ENCODE data around the gene RTN4RL2.

Gene RTN4RL2

GRCh38 chr11:57422669-57423068 lies 37.7 kb upstream of the RTN4RL2 start:
- no peaks in the 10 kb centered on the region for H4K20me1 ChIP-seq (ENCODE audit: insufficient read depth)
- H2AFZ ChIP-seq (ENCODE audit: low read depth), result no peak overlapping the region
- H3K36me3 ChIP-seq (ENCODE audit: insufficient read depth), result no peaks in the 10 kb centered on the region
- H3K27me3 ChIP-seq (ENCODE audit: insufficient read depth, low read depth), result no peaks in the 10 kb centered on the region
- no peak overlapping the region for H3K4me3 ChIP-seq (IDR thresholded peaks at IDR 0.05; ENCODE audit: insufficient read depth, low read depth, low read length)
- H3K4me2 ChIP-seq, result no peak overlapping the region
- no peak overlapping the region for H3K9ac ChIP-seq
- no peak overlapping the region for H3K27ac ChIP-seq
- H3K4me1 ChIP-seq (ENCODE audit: low read depth, poor library complexity, severe bottlenecking), result no peaks in the 10 kb centered on the region
- no peak for TF ChIP-seq CTCF (conservative IDR thresholded peaks at IDR 0.05; ENCODE audit: low read depth, low read length)
- H3K79me2 ChIP-seq (ENCODE audit: insufficient read depth, low read depth), result no peaks in the 10 kb centered on the region

GRCh38 chr11:57424137-57424791 lies 36.1 kb upstream of the RTN4RL2 start:
- Histone ChIP-seq H3K27ac (no peak overlapping the region), H4K20me1 (ENCODE audit: insufficient read depth) (no peaks in the 10 kb centered on the region), H3K4me3 (IDR thresholded peaks at IDR 0.05; ENCODE audit: insufficient read depth, low read depth, low read length) (no peak overlapping the region), H3K9ac (no peak overlapping the region), H2AFZ (ENCODE audit: low read depth) (no peak overlapping the region), H3K79me2 (ENCODE audit: insufficient read depth, low read depth) (no peaks in the 10 kb centered on the region), H3K4me1 (ENCODE audit: low read depth, poor library complexity, severe bottlenecking) (no peaks in the 10 kb centered on the region), H3K36me3 (ENCODE audit: insufficient read depth) (no peaks in the 10 kb centered on the region), H3K27me3 (ENCODE audit: insufficient read depth, low read depth) (no peaks in the 10 kb centered on the region), H3K4me2 (no peak overlapping the region)
- TF ChIP-seq CTCF (conservative IDR thresholded peaks at IDR 0.05; ENCODE audit: low read depth, low read length), result no peak

GRCh38 chr11:57424792-57425564 lies 35.4 kb upstream of the RTN4RL2 start:
- no peaks in the 10 kb centered on the region for H3K27me3 ChIP-seq (ENCODE audit: insufficient read depth, low read depth)
- no peak for TF ChIP-seq CTCF (conservative IDR thresholded peaks at IDR 0.05; ENCODE audit: low read depth, low read length)
- H3K4me2 ChIP-seq, result no peak overlapping the region
- no peaks in the 10 kb centered on the region for H3K79me2 ChIP-seq (ENCODE audit: insufficient read depth, low read depth)
- no peaks in the 10 kb centered on the region for H4K20me1 ChIP-seq (ENCODE audit: insufficient read depth)
- no peak overlapping the region for H2AFZ ChIP-seq (ENCODE audit: low read depth)
- H3K4me3 ChIP-seq (IDR thresholded peaks at IDR 0.05; ENCODE audit: insufficient read depth, low read depth, low read length), result no peak overlapping the region
- no peaks in the 10 kb centered on the region for H3K4me1 ChIP-seq (ENCODE audit: low read depth, poor library complexity, severe bottlenecking)
- no peak overlapping the region for H3K27ac ChIP-seq
- no peaks in the 10 kb centered on the region for H3K36me3 ChIP-seq (ENCODE audit: insufficient read depth)
- H3K9ac ChIP-seq, result no peak overlapping the region

GRCh38 chr11:57425565-57426438 lies 34.5 kb upstream of the RTN4RL2 start:
- Histone ChIP-seq H3K27ac (no peak overlapping the region), H3K4me2 (no peak overlapping the region), H3K79me2 (ENCODE audit: insufficient read depth, low read depth) (no peaks in the 10 kb centered on the region), H3K36me3 (ENCODE audit: insufficient read depth) (no peaks in the 10 kb centered on the region), H3K4me3 (IDR thresholded peaks at IDR 0.05; ENCODE audit: insufficient read depth, low read depth, low read length) (no peak overlapping the region), H3K9ac (no peak overlapping the region), H3K27me3 (ENCODE audit: insufficient read depth, low read depth) (no peaks in the 10 kb centered on the region), H3K4me1 (ENCODE audit: low read depth, poor library complexity, severe bottlenecking) (no peaks in the 10 kb centered on the region), H4K20me1 (ENCODE audit: insufficient read depth) (no peaks in the 10 kb centered on the region), H2AFZ (ENCODE audit: low read depth) (no peak overlapping the region)
- no peak for TF ChIP-seq CTCF (conservative IDR thresholded peaks at IDR 0.05; ENCODE audit: low read depth, low read length)

All from KMS-11 (cell line).